ENCODE results near the gene LUC7L2.
"Not testable (repeated sequence)": the region's sequence is repeated elsewhere in the genome, so short reads cannot be mapped to it uniquely, and the experiment has no call there.

DNA sequence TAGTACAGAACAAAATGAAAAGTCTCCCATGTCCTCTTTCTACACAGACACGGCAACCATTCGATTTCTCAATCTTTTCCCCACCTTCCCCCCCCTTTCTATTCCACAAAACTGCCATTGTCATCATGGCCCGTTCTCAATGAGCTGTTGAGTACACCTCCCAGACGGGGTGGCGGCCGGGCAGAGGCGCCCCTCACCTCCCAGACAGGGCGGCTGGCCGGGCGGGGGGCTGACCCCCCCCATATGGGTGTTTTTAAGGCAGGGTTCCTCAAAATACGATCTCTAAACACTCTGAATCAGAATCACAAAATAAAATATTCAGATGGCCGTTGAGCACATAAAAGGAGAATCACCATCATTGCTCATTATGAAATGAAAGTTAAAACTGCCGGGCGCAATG is 70.0 kb downstream of the LUC7L2 start:
- TF ChIP-seq, protein P1, sequence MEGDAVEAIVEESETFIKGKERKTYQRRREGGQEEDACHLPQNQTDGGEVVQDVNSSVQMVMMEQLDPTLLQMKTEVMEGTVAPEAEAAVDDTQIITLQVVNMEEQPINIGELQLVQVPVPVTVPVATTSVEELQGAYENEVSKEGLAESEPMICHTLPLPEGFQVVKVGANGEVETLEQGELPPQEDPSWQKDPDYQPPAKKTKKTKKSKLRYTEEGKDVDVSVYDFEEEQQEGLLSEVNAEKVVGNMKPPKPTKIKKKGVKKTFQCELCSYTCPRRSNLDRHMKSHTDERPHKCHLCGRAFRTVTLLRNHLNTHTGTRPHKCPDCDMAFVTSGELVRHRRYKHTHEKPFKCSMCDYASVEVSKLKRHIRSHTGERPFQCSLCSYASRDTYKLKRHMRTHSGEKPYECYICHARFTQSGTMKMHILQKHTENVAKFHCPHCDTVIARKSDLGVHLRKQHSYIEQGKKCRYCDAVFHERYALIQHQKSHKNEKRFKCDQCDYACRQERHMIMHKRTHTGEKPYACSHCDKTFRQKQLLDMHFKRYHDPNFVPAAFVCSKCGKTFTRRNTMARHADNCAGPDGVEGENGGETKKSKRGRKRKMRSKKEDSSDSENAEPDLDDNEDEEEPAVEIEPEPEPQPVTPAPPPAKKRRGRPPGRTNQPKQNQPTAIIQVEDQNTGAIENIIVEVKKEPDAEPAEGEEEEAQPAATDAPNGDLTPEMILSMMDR (IDR thresholded peaks at IDR 0.05), result not testable (repeated sequence)
- TF ChIP-seq POLR2A (IDR thresholded peaks at IDR 0.05), result not testable (repeated sequence)
